HG02588 (cell line): ENCODE results near the gene PRRX1.

Source experiments
- ATAC-seq: cut with Tn5 transposase; IDR thresholded peaks from one replicate; pipeline ENCODE4 v1.9.1; 2021; ENCODE audit warnings: mild to moderate bottlenecking, moderate library complexity; ENCODE audit not compliant: unreplicated experiment

Gene PRRX1

DNA sequence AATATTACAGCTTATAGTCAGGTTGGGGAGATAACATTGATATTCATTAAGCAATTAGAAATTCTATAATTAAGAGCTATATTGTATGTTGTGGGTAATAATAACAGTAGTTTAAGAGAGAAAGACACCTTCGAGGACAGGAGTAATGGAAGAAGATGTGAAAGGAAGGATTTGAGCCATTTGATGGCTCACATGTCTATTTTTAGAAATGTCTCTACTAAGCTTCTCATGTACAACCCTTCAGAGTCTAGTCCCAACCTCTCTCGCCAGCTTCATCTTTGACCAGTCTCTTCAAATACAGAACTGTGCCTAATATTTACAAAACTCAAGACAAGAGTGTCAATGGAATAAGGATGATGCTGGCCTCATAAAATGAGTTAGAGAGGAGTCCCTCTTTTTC, 95.1 kb downstream of the PRRX1 start:
- no peak for ATAC-seq

DNA sequence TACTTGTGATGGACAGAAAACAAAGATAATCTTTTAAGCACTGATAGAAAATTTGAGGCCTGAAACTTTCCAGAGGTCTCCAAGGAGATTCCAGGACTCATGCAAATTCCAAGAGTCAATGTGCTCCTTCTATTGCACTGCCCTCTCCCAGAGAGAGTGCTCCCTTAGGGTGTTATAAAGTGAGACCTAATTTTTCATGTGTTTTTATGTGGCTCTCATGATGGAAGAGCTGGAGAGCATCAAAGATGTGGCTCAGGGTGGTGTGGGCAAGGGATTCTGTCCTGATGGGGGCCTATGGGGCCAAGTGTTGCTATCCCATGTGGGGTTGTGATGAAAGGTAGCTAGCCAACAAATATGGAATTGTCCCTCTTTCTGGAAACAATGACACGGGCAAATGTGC, 101.3 kb downstream of the PRRX1 start:
- ATAC-seq = no peak

DNA sequence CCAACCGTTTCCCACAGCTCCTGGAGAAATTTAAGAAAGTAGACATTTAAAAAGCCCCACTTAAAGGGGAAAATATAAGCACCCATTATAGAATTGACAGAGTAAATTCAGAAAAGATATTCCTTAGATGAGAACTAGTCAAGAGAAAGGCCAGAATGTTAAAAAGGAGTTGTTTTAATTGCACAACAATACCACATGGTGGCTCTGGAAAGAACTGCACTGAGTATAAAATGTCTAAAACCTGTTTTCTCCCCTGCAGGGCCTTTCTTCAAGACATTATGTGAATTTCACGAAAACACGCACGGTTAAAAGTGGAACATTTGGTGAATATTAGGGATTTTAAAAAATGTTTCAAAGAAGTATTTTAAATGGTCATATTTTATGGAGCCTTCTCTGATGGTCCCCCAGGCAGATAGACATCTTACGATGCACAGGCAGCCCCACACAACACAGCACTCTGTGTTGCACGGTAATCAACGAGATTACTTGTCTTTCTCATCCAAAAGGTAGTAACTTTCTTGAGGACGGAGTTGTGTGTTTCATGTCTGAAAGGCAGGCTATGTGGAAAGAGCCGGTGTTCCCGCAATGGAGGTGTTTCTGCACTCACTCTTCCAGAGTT, 101.9 kb downstream of the PRRX1 start:
- ATAC-seq = no peak

DNA sequence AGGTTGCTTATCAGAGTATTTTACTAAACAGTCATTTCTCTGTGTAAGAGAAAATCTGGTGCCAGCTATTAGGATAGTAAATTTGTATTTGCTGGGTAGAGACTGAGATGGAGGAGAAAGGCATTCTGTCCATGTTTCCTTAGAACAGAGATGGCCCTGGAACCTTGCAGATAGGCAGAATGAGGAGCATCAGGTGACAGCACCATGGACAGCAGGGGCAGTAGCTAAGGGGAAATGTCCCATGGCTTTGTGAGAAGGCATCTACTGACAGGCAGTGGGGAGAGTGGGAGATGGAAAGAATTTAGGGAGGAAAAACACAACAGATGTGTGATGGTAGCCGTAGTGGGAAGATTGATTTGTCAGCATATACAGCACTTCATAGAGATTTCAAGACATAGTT, 105.0 kb downstream of the PRRX1 start:
- no peak for ATAC-seq

GRCh38 chr1:170769691-170770090, 105.8 kb downstream of the PRRX1 start:
- ATAC-seq = no peak

DNA sequence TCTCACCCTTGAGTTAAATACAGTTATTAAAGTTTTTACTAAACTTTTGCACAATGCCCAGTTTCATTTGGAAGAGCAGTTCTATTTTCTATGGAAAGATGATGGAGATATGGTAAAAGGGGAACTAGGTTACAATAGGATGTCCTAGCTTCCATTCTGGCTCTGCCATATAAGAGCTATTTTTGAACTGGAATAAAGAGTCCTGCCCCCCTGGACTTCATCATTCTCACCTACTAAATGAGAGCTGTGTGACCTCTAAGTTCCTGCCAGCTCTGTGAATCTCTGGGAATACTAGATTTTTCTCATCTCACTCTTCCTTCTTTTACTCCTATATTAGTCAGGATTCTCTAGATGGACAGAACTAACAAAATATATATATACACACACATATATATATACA, 106.3 kb downstream of the PRRX1 start:
- ATAC-seq = no peak

DNA sequence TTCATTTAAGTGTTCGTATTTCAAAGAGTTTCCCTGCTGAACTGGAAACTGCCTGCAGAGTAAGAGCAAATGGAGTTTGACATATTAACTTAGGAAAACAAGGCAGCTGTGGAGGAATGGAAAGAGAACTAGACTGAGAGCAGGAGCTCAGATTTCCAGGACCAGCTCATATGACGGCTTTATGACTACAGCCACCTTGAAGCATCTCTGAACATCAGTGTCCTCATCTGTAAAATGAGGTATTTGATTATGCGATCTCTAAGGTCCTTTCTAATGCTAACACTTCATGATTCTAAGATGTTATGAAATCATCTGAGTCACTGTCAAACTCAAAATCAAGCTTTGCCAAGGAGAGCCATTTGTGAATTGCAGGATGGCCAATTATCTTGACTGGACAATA, 112.3 kb downstream of the PRRX1 start:
- no peak for ATAC-seq

DNA sequence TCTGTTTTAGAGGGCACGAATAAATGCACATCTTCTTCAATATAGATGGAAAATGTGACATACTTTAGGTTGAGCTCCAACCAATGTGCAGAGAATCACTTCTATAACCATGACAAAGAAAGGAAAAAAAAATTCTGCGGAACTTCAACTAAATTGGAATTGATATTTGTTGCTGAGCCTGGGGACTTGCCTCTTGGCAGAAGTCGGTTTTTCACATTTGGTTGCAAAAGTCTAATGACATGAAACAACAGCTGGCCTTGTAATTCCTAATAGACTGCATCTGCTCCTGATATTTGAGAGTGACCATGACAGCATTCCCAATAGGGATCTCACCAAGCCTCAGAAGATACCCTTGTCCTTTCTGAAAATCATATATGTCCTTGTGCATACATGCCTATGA, 112.8 kb downstream of the PRRX1 start:
- no peak for ATAC-seq
